HT-29 (cell line): ENCODE measurements around the gene DSE. TPM values are rescaled to one million over a fixed set of nuclear protein-coding genes. Genes with fewer than 3 reads are reported as not detected.

Experiments used
- DNase-seq: peaks from one replicate; pipeline ENCODE4 v3.0.0-alpha.2; 2015; ENCODE audit warnings: low spot score
- total RNA-seq: library from RNA; depleted of rRNA; stranded (reverse); fragments of >200 nt; shearing (Covaris generic); gene quantifications from 2 replicates; pipeline ENCODE4 v1.2.3, GENCODE V29; 2014; rRNA removed

Gene DSE
- total RNA-seq, 1 experiment from 2014 or later: 1.9 TPM

- DNase-seq: no peak
These were observed 102.0 kb downstream of the DSE start for GRCh38 chr6:116472706-116473105.

- DNase-seq: no peak
These were observed 104.4 kb downstream of the DSE start for GRCh38 chr6:116475141-116475540.

DNA sequence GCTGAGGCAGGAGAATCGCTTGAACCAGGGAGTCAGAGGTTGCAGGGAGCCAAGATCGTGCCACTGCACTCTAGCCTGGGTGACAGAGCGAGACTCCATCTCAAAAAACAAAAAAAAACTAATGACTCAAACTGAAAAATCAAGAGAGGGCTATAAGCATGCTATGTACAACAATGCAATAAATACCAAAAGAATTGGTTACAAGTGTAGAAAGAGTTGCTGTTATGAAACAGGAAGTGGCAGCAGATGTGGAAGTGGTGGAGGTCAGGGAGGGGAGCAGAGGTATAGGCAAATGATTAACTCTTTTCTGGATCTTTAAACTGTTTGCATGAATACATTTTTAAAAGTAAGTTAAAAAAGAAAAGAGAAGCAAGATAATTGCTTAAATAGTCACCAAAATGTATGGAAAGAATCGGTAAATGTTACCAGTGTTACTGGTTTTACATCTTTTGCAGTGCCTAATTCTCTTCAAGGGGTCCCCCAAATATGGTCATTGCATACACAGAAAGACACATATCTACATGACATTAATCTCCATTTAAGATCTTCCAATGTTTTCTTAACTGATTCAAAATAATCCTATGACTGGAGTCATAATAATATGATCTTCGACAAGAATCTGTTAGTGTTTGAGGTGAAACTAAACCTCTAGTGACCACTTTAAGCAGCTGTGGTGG, 105.4 kb downstream of the DSE start:
- peak; percentile 13 for DNase-seq

DNA sequence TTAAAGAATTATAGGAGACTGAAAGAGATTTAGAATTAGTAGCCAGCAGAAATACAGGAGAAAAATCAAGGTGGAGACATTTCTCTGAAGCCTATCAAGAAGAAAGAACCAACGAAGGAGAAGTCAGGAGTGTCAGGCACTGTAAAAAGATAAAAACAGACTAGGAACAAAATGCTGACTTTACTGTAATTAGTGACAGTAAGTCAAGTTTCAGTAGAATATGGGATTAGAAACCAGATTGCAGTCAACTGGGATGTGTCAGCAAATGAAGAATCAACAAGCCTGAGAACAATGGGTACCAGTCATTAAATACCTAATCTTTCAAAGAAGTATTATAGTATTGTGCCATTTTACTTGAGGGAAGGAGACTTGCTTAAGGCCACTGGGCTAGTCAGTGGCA, 112.0 kb downstream of the DSE start:
- DNase-seq: no peak

DNA sequence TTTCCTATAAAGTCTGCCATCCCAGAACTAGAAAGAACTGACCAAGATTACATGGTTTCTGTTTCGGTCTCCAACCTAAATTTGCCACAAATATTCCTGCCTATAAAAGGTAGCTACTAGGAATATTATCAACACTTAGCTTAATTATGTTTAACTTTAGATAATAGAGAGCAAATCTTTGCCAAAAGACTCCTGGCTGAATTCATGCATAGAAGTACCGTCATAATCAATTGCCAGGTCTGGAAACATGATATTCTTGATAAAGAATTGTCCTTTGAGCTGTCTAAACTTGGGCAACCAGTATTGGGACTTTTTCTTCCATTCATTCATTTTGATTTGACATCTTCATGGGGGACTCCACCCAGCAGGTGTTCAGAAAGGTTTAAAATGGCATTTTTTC, 112.9 kb downstream of the DSE start:
- peak; percentile 50 for DNase-seq

DNA sequence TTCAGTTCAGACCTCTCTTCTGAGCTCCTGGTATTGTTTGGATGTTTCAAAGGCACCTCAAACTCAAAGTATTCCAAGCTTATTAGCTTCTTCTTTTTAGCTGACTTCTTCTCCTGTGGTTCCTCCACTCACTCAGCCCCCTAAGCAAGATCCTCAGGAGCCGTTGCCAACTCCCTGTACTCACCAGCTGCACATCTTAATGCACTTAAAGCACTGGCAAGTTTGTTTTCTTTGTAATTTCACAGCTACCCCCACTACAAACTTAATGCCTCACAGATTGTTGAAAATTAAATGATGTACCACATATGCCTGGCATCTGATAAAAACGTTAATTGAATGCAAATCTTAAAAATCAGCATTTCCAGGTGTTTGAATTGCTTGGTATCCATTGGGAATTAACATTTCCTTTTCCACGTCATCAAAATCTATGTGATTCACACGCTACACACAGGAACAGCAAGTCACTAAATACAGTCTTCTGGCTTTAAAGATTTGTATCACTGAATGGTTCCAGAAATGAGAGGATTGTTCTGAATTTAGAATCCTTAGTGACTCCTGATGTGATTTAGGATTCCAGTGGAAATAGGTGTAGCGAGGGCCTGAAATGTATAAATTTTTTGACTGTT, 114.9 kb downstream of the DSE start:
- DNase-seq: no peak

DNA sequence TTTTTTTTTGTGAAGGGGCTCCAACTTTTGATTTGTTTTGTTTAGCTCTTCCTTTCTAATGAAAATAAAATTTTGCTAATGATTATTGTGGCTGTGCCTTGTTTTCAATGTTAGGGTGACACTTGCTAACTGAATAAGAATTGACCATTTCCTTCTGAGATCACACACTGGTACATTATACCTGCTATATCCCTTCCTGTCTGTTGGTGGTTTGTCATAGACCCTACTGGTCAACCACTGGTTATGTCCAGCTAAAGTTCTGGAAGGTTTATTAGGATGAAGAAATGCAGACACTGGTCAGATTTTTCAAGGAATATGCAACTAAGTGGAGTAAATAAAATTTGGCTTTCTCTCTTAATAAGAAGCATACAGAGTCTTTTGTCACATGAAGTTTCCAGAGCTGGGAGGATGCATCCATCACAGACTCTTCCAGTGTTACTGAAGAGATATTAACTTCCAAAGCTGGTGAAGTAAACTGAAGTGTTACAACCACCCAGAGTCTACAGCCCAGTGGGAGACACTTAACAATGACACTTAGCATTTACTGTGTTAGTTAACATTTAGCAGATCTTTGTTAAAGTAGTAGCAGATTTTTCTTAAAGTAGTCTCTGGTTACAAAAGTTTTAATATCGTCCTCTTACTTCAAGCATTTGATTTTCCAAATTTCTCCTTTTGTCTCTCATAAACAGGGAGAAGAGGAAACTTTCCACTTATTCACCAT, 121.0 kb downstream of the DSE start:
- no peak for DNase-seq

- no peak for DNase-seq
These were observed 121.8 kb downstream of the DSE start for GRCh38 chr6:116492331-116493067.

Other genes with a start within 250 kb of the DSE start
- gene COL10A1, start 244.8 kb upstream of the DSE start, total RNA-seq: not detected in 2 replicates
- 9.2 and 10.3 TPM in 2 replicates for gene TSPYL4, start 116.9 kb upstream of the DSE start, total RNA-seq
- 62.6 and 63.2 TPM in 2 replicates for gene TSPYL1, start 91.0 kb upstream of the DSE start, total RNA-seq
- not detected in 2 replicates for gene CALHM6, start 90.4 kb downstream of the DSE start, total RNA-seq
- 0.08 and 0.23 TPM in 2 replicates for gene CALHM5, start 140.7 kb downstream of the DSE start, total RNA-seq
- not detected in 2 replicates for gene TRAPPC3L, start 174.7 kb downstream of the DSE start, total RNA-seq
- gene CALHM4, start 182.8 kb downstream of the DSE start, total RNA-seq: not detected in 2 replicates
- gene RWDD1, start 200.6 kb downstream of the DSE start, total RNA-seq: 9.1 and 15.4 TPM in 2 replicates
- 0.31 TPM in 1 of 2 replicates, not detected in the other for gene RSPH4A, start 245.5 kb downstream of the DSE start, total RNA-seq